Large intestine (tissue), 3 donors: ENCODE data around the gene CFAP410. TPM values are rescaled to one million over a fixed set of nuclear protein-coding genes. Genes with fewer than 3 reads are reported as not detected.
"Not testable (repeated sequence)": the region's sequence is repeated elsewhere in the genome, so short reads cannot be mapped to it uniquely, and the experiment has no call there.

Experiments used
- DNase-seq, 2 donors: peaks; one replicate each; pipeline versions ENCODE4 v3.0.0 to v3.0.0-alpha.2; 2013
- H3K27ac ChIP-seq: one replicate; pipeline ENCODE4 v1.5.1; 2013; ENCODE audit warnings: low read length
- H3K27me3 ChIP-seq: 2 replicates; pipeline ENCODE4 v1.6.1; 2013; ENCODE audit warnings: low read length; ENCODE audit not compliant: control insufficient read depth, insufficient read depth
- H3K36me3 ChIP-seq: 2 replicates; pipeline ENCODE4 v1.6.1; 2013; ENCODE audit warnings: low read length; ENCODE audit not compliant: control insufficient read depth, insufficient read depth
- H3K4me1 ChIP-seq: one replicate; pipeline ENCODE4 v1.6.1; 2013; ENCODE audit warnings: low read length; ENCODE audit not compliant: control insufficient read depth, insufficient read depth
- H3K4me3 ChIP-seq: one replicate; pipeline ENCODE4 v1.5.1; 2013; ENCODE audit warnings: low read length
- H3K9me3 ChIP-seq: one replicate; pipeline ENCODE4 v1.6.1; 2013; ENCODE audit warnings: mild to moderate bottlenecking, low read depth, low read length, moderate library complexity; ENCODE audit not compliant: control insufficient read depth
- WGBS: methylation state at CpG from one replicate; pipeline ENCODE4 v1.1.5; 2013; ENCODE audit warnings: low lambda C conversion rate; ENCODE audit not compliant: insufficient coverage; 5-methylcytosine and 5-hydroxymethylcytosine counted together
- polyA plus RNA-seq: library from polyadenylated mRNA; unstranded; fragments of 120-200 nt; gene quantifications from one replicate; pipeline ENCODE4 v1.2.1, GENCODE V29; 2013

CFAP410 gene
- polyA plus RNA-seq, 1 donor = 33.0 TPM

GRCh38 chr21:44283211-44283785, 55.9 kb downstream of the CFAP410 start:
- H3K27ac ChIP-seq, DNase-seq, H3K9me3 ChIP-seq, H3K4me3 ChIP-seq, H3K4me1 ChIP-seq, H3K36me3 ChIP-seq, H3K27me3 ChIP-seq: not testable (repeated sequence)
- WGBS = no CpG with 5 or more reads among the region's 11 CpGs

DNA sequence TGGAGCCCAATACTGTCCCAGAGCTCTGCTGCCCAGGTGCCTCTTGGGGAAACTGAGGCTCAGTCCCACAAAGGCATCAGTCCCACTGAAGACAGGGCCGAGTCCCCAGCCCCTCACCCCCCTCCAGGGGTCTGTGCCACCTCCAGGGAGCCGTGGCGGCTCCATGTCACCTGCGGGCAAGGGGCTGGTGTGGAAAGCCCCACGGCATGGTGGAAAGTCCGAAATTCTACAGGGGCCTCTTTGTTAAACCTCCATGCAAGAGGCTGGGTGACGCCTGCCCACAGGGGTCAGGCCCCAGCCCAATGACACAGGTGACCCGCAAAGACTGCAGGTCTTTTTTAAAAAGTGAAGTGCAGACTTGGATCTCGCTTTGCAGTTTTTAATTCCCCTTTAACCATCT, 56.8 kb downstream of the CFAP410 start:
- WGBS = no CpG with 5 or more reads among the region's 9 CpGs
- peaks cover 9% of the 10 kb centered on the region for H3K27me3 ChIP-seq
- no peak for DNase-seq

DNA sequence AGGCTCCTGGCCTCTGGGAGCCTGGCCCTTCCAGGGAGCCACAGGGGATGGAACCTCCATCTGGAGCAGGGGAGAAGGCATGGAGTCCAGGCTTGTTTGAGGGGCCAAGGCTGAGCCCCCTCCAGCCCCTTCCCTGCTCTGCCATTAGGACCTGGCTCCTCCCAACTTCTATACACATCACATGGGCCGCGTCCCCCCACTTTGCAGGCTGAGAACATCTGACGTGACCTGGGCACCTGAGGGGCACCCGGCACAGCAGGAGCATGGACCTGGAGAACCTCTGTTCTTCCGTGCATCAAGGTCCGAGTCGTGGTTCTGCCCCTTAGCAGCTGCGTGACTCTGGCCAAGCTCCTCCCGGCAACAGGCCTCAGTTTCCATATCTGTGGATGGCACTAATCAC, 57.4 kb downstream of the CFAP410 start:
- Histone ChIP-seq H3K9me3 (peaks cover 5% of the 10 kb centered on the region), H3K4me1 (peaks cover 6% of the 10 kb centered on the region), H3K27ac (no peak overlapping the region), H3K4me3 (no peak overlapping the region), H3K27me3 (peaks cover 9% of the 10 kb centered on the region), H3K36me3 (no peaks in the 10 kb centered on the region)
- DNase-seq = no peak
- no CpG with 5 or more reads among the region's 9 CpGs for WGBS

More for the DNA sequence above, 56.8 kb downstream of the CFAP410 start:
- H3K4me3 ChIP-seq = no peak overlapping the region
- peaks cover 8% of the 10 kb centered on the region for H3K9me3 ChIP-seq
- H3K4me1 ChIP-seq = peaks cover 6% of the 10 kb centered on the region
- no peak overlapping the region for H3K27ac ChIP-seq
- H3K36me3 ChIP-seq = no peaks in the 10 kb centered on the region

- no peaks in the 10 kb centered on the region for H3K4me1 ChIP-seq
- no peak overlapping the region for H3K27ac ChIP-seq
- H3K27me3 ChIP-seq = no peaks in the 10 kb centered on the region
- H3K36me3 ChIP-seq = no peaks in the 10 kb centered on the region
- H3K9me3 ChIP-seq = no peaks in the 10 kb centered on the region
- no peak for DNase-seq
- no peak overlapping the region for H3K4me3 ChIP-seq
- WGBS = 55% methylated on average over 2 of the region's 19 CpGs
These were observed 59.6 kb downstream of the CFAP410 start for GRCh38 chr21:44279354-44280260.

Other genes starting within 250 kb of the CFAP410 start
- gene PWP2, start 232.0 kb downstream of the CFAP410 start, polyA plus RNA-seq = 9.3 TPM
- 48.3 TPM for gene GATD3, start 205.7 kb downstream of the CFAP410 start, polyA plus RNA-seq
- gene ICOSLG, start 98.4 kb downstream of the CFAP410 start, polyA plus RNA-seq = 3.0 TPM
- not detected for gene DNMT3L, start 77.5 kb downstream of the CFAP410 start, polyA plus RNA-seq
- gene AIRE, start 53.5 kb downstream of the CFAP410 start, polyA plus RNA-seq = 14.3 TPM
- gene PFKL, start 39.3 kb downstream of the CFAP410 start, polyA plus RNA-seq = 160 TPM
- gene TRPM2, start 14.2 kb upstream of the CFAP410 start, polyA plus RNA-seq = 2.2 TPM
- gene LRRC3, start 116.1 kb upstream of the CFAP410 start, polyA plus RNA-seq = 18.8 TPM
- gene KRTAP10-1, start 200.8 kb upstream of the CFAP410 start, polyA plus RNA-seq = not detected
- not detected for gene KRTAP10-2, start 212.1 kb upstream of the CFAP410 start, polyA plus RNA-seq
- gene KRTAP10-3, start 219.4 kb upstream of the CFAP410 start, polyA plus RNA-seq = not detected
- not detected for gene KRTAP10-4, start 234.3 kb upstream of the CFAP410 start, polyA plus RNA-seq
- not detected for gene KRTAP10-5, start 241.2 kb upstream of the CFAP410 start, polyA plus RNA-seq